ENCODE data around the gene GLI3. TPM values are rescaled to one million over a fixed set of nuclear protein-coding genes. Genes with fewer than 3 reads are reported as not detected.

The GLI3 gene
- total RNA-seq, 1 experiment from 2014 or later = not detected

DNA sequence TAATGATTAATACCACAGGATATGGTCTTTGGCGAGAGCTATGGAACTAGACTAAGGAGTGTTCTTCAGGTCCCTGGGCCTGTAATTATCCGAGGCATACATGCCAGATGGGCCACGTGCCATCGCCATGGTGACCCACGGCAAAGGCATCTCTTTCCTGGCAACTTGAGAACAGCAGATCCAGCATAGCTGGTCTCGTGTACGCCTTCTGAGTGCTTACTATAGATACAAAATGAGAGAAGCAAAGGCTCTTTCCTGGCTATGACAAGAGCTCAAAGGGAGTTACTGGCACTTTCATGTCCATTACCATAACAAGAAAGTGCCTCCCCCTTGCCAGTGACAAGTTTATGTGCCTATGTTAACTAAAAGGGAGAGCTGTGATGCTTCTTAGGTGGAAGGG lies 26.0 kb upstream of the GLI3 start:
- Histone ChIP-seq H4K20me1 (ENCODE audit: insufficient read depth) (no peaks in the 10 kb centered on the region), H3K9me3 (ENCODE audit: insufficient read depth, low read depth) (no peaks in the 10 kb centered on the region), H3K4me3 (no peak overlapping the region), H3K27ac (no peak overlapping the region), H3F3A (ENCODE audit: insufficient read depth, low read depth) (no peaks in the 10 kb centered on the region), H3K4me2 (no peak overlapping the region), H2AFZ (no peak overlapping the region), H3K9me2 (ENCODE audit: insufficient read depth) (no peaks in the 10 kb centered on the region), H3K27me3 (ENCODE audit: insufficient read depth, low read depth) (peaks cover 19% of the 10 kb centered on the region; the same call in 1 of the 2 replicates), H3K79me2 (ENCODE audit: low read depth) (no peaks in the 10 kb centered on the region), H3K36me3 (ENCODE audit: low read depth) (no peaks in the 10 kb centered on the region), H3K4me1 (replicated peaks; ENCODE audit: insufficient read depth) (no peaks in the 10 kb centered on the region)
- TF ChIP-seq, protein P1, sequence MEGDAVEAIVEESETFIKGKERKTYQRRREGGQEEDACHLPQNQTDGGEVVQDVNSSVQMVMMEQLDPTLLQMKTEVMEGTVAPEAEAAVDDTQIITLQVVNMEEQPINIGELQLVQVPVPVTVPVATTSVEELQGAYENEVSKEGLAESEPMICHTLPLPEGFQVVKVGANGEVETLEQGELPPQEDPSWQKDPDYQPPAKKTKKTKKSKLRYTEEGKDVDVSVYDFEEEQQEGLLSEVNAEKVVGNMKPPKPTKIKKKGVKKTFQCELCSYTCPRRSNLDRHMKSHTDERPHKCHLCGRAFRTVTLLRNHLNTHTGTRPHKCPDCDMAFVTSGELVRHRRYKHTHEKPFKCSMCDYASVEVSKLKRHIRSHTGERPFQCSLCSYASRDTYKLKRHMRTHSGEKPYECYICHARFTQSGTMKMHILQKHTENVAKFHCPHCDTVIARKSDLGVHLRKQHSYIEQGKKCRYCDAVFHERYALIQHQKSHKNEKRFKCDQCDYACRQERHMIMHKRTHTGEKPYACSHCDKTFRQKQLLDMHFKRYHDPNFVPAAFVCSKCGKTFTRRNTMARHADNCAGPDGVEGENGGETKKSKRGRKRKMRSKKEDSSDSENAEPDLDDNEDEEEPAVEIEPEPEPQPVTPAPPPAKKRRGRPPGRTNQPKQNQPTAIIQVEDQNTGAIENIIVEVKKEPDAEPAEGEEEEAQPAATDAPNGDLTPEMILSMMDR (conservative IDR thresholded peaks at IDR 0.05) = no peak
- TF ChIP-seq EZH2 (IDR thresholded peaks at IDR 0.05; ENCODE audit: low read depth) = no peak
- BruUV-seq (replicated peaks) = no TSS peak
- no peak for DNase-seq
- ChIA-PET CTCF (no interaction called here), POLR2A (ENCODE audit: unreplicated experiment) (no interaction called here)
- intact Hi-C loops (cut with micrococcal nuclease; ENCODE audit: unreplicated experiment) = no loop called here

DNA sequence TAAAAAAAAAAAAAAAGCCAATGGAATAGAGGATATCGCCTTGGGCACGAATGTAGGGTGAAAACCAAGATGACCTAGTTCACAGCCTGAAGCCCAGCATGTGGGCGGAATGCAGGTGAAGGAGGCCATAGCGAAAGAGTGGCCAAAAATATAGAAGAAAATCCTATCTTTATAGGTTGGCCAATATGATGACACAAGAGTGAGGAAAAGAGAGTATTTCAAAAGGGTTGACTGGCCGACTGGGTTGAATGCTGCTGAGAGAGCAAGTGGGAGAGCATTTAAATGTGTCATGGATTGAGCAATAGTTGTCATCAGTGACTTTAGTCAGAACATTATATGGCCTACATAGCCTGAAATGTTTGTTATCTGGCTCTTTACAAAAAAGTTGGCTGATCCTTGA lies 17.2 kb upstream of the GLI3 start:
- POLR2A ChIA-PET (ENCODE audit: unreplicated experiment) = no interaction called here

DNA sequence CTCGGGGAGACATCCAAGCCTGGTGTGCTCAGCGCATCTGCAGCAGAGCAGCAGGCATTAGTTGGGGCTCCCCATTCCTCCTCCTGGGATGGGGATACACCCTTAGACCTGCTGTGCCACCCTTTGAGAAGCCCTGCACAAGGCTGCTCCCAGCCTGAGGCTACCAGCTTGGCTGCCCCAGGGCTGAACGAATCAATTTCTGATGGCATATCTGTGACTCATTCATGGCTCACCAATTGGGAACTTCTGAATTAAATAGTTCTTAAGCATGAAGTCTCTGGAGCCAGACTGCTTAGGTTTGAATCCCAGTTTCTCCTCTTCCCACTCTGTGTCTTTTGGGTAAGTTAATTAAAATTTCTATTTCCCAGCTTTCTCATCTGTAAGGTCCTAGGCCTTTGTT lies 16.3 kb upstream of the GLI3 start:
- no peaks in the 10 kb centered on the region for H3K9me2 ChIP-seq (ENCODE audit: insufficient read depth)
- H3K79me2 ChIP-seq (ENCODE audit: low read depth) = no peaks in the 10 kb centered on the region
- no peak overlapping the region for H3K4me2 ChIP-seq
- no peak overlapping the region for H2AFZ ChIP-seq
- BruUV-seq (replicated peaks) = no TSS peak
- no peak for TF ChIP-seq EZH2 (IDR thresholded peaks at IDR 0.05; ENCODE audit: low read depth)
- TF ChIP-seq, protein P1 (conservative IDR thresholded peaks at IDR 0.05) = no peak
- CTCF ChIA-PET = no interaction called here
- POLR2A ChIA-PET (ENCODE audit: unreplicated experiment) = interaction anchor here (0.6 kb wide), 1 partner anchor 84 kb away, joined by 15 read pairs; no protein-coding TSS in a partner anchor
- H3K27me3 ChIP-seq (ENCODE audit: insufficient read depth, low read depth) = peaks cover 15% of the 10 kb centered on the region
- no peak overlapping the region for H3K27ac ChIP-seq
- no peaks in the 10 kb centered on the region for H3K9me3 ChIP-seq (ENCODE audit: insufficient read depth, low read depth)
- DNase-seq = no peak
- no peaks in the 10 kb centered on the region for H4K20me1 ChIP-seq (ENCODE audit: insufficient read depth)
- intact Hi-C loops (cut with micrococcal nuclease; ENCODE audit: unreplicated experiment) = no loop called here
- no peak overlapping the region for H3K4me3 ChIP-seq
- no peaks in the 10 kb centered on the region for H3K4me1 ChIP-seq (replicated peaks; ENCODE audit: insufficient read depth)
- H3K36me3 ChIP-seq (ENCODE audit: low read depth) = no peaks in the 10 kb centered on the region
- no peaks in the 10 kb centered on the region for H3F3A ChIP-seq (ENCODE audit: insufficient read depth, low read depth)

More for the DNA sequence above, 17.2 kb upstream of the GLI3 start:
- Histone ChIP-seq H4K20me1 (ENCODE audit: insufficient read depth) (no peaks in the 10 kb centered on the region), H3K4me2 (no peak overlapping the region), H2AFZ (no peak overlapping the region), H3K27me3 (ENCODE audit: insufficient read depth, low read depth) (peaks cover 15% of the 10 kb centered on the region), H3K79me2 (ENCODE audit: low read depth) (no peaks in the 10 kb centered on the region), H3K9me2 (ENCODE audit: insufficient read depth) (no peaks in the 10 kb centered on the region), H3K9me3 (ENCODE audit: insufficient read depth, low read depth) (no peaks in the 10 kb centered on the region), H3K36me3 (ENCODE audit: low read depth) (no peaks in the 10 kb centered on the region), H3F3A (ENCODE audit: insufficient read depth, low read depth) (no peaks in the 10 kb centered on the region), H3K27ac (no peak overlapping the region), H3K4me3 (no peak overlapping the region), H3K4me1 (replicated peaks; ENCODE audit: insufficient read depth) (no peaks in the 10 kb centered on the region)
- no TSS peak for BruUV-seq (replicated peaks)
- DNase-seq = no peak
- CTCF ChIA-PET = no interaction called here
- TF ChIP-seq EZH2 (IDR thresholded peaks at IDR 0.05; ENCODE audit: low read depth) = no peak
- TF ChIP-seq, protein P1 (conservative IDR thresholded peaks at IDR 0.05) = no peak
- intact Hi-C loops (cut with micrococcal nuclease; ENCODE audit: unreplicated experiment) = no loop called here
